Suprapubic skin (tissue), 4 donors: Measurements from ENCODE around the gene TCF7L2.

Experiments
- CTCF ChIP-seq, 2 donors: fragments of 200-600 bp in 1 of 2; fragments of 450-650 bp in 1 of 2; sonication (generic) in 1 of 2; IDR thresholded peaks; one replicate each; pipeline ENCODE4 v1.5.1; 2016 to 2019; ENCODE audit warnings: antibody characterized with exemption in 2 of 2, mild to moderate bottlenecking in 1 of 2, moderate library complexity in 1 of 2
- EP300 ChIP-seq: sonication (generic); formaldehyde crosslinking; IDR thresholded peaks from one replicate; pipeline ENCODE4 v1.6.1; 2017; ENCODE audit warnings: antibody characterized with exemption
- POLR2AphosphoS5 ChIP-seq, 3 donors: sonication (generic); formaldehyde crosslinking; IDR thresholded peaks; one replicate each; pipeline ENCODE4 v1.6.1; 2017; ENCODE audit warnings: antibody characterized with exemption in 3 of 3

GRCh38 chr10:112926906-112927688, 22.9 kb upstream of the TCF7L2 start:
- TF ChIP-seq CTCF (IDR thresholded peaks at IDR 0.05) (no peak), POLR2AphosphoS5 (IDR thresholded peaks at IDR 0.05) (no peak), EP300 (no peak)
